Measurements from ENCODE around the gene CMIP. TPM values are rescaled to one million over a fixed set of nuclear protein-coding genes. Genes with fewer than 3 reads are reported as not detected.

The CMIP gene
- total and polyA plus RNA-seq, 10 of the 15 experiments (the other 5 are each of a cell fraction or from before 2014, with no cell fraction given): 1.2 to 43.2 (median 4.4) TPM

GRCh38 chr16:81520151-81520470 is 75.5 kb downstream of the CMIP start:
- DNase-seq (ENCODE audit: low read depth, low spot score) (no peak), ATAC-seq (no peak), FAIRE-seq (no peak)
- Histone ChIP-seq H3K36me3 (ENCODE audit: control insufficient read depth in 2 of 2, insufficient read depth in 2 of 2, low read length in 1 of 2) (peaks cover 5 to 9% of the 10 kb centered on the region in 2 experiments; a peak in 3 of 4 replicates), H3K9me3 (replicated peaks; ENCODE audit: control insufficient read depth, insufficient read depth, low read length) (no peaks in the 10 kb centered on the region; the same call in 1 of the 3 replicates), H3K4me3 (no peak overlapping the region), H3K4me2 (ENCODE audit: control insufficient read depth, insufficient read depth) (peak overlapping the region; percentile 36), H2AFZ (ENCODE audit: control insufficient read depth, low read depth, low read length) (no peak overlapping the region), H3K79me2 (ENCODE audit: control insufficient read depth, insufficient read depth, low read length) (no peaks in the 10 kb centered on the region; the same call in 1 of the 2 replicates), H3K4me1 (ENCODE audit: control insufficient read depth, insufficient read depth, low read length) (peaks cover 28% of the 10 kb centered on the region), H3K9ac (ENCODE audit: control insufficient read depth, insufficient read depth, low read length) (no peak overlapping the region), H4K20me1 (ENCODE audit: control insufficient read depth, insufficient read depth) (no peaks in the 10 kb centered on the region), H3K27me3 (replicated peaks in 1 of 2; ENCODE audit: control insufficient read depth in 2 of 2, insufficient read depth in 2 of 2, low read length in 1 of 2) (no peaks in the 10 kb centered on the region), H3K27ac (ENCODE audit: control insufficient read depth, insufficient read depth) (no peak overlapping the region)
- intact Hi-C loops (cut with micrococcal nuclease; ENCODE audit: unreplicated experiment) (loop anchor here (5.0 kb wide), 3 partner anchors 73 to 118 kb away; no protein-coding TSS in a partner anchor), in situ Hi-C loops (cut with MboI) (no loop called here)
- WGBS (ENCODE audit: insufficient coverage, insufficient replicate concordance, low lambda C conversion rate, missing lambda C conversion rate): 86% methylated on average over 4 of the region's 4 CpGs
- TF ChIP-seq PAX5 (IDR thresholded peaks at IDR 0.05; ENCODE audit: borderline replicate concordance, low read depth, low read length) (0 out of 2 replicates have a peak, but pooled peaks have one; percentile 2), STAT1 (conservative IDR thresholded peaks at IDR 0.05) (no peak), BMI1 (IDR thresholded peaks at IDR 0.05; ENCODE audit: borderline replicate concordance) (no peak)
- ChIA-PET RAD21 (ENCODE audit: unreplicated experiment) (interaction anchor here (0.6 to 3.5 kb wide), 5 partner anchors 35 to 90 kb away, joined by 3 to 17 read pairs (median 5); no protein-coding TSS in a partner anchor), POLR2A (interaction anchor here (1.0 to 1.2 kb wide), 2 partner anchors 39 to 46 kb away, joined by 3 to 5 read pairs; no protein-coding TSS in a partner anchor), CTCF (interaction anchor here (1.1 to 1.7 kb wide), 3 partner anchors 37 to 41 kb away, joined by 3 read pairs; no protein-coding TSS in a partner anchor), SMC1A (ENCODE audit: uncharacterized antibody, unreplicated experiment) (interaction anchor here (0.7 to 1.9 kb wide), 5 partner anchors 38 to 197 kb away, joined by 3 to 5 read pairs (median 4); no protein-coding TSS in a partner anchor)
- BruUV-seq (replicated peaks): no TSS peak

GRCh38 chr16:81520560-81521135 is 76.0 kb downstream of the CMIP start:
- Histone ChIP-seq H3K9me3 (replicated peaks; ENCODE audit: control insufficient read depth, insufficient read depth, low read length) (no peaks in the 10 kb centered on the region; the same call in 1 of the 3 replicates), H3K4me3 (no peak overlapping the region), H3K27me3 (replicated peaks in 1 of 2; ENCODE audit: control insufficient read depth in 2 of 2, insufficient read depth in 2 of 2, low read length in 1 of 2) (no peaks in the 10 kb centered on the region), H3K36me3 (ENCODE audit: control insufficient read depth in 2 of 2, insufficient read depth in 2 of 2, low read length in 1 of 2) (peaks cover 5 to 9% of the 10 kb centered on the region in 2 experiments; a peak in 3 of 4 replicates), H3K27ac (ENCODE audit: control insufficient read depth, insufficient read depth) (no peak overlapping the region), H3K79me2 (ENCODE audit: control insufficient read depth, insufficient read depth, low read length) (no peaks in the 10 kb centered on the region; the same call in none of the 2 replicates), H3K4me1 (ENCODE audit: control insufficient read depth, insufficient read depth, low read length) (peaks cover 28% of the 10 kb centered on the region), H3K4me2 (ENCODE audit: control insufficient read depth, insufficient read depth) (0 out of 2 replicates have a peak overlapping the region, but pooled peaks have one; percentile 2), H2AFZ (ENCODE audit: control insufficient read depth, low read depth, low read length) (no peak overlapping the region), H4K20me1 (ENCODE audit: control insufficient read depth, insufficient read depth) (no peaks in the 10 kb centered on the region), H3K9ac (ENCODE audit: control insufficient read depth, insufficient read depth, low read length) (no peak overlapping the region)
- intact Hi-C loops (cut with micrococcal nuclease; ENCODE audit: unreplicated experiment): loop anchor here (5.0 kb wide), 3 partner anchors 73 to 118 kb away; no protein-coding TSS in a partner anchor
- ChIA-PET POLR2A (interaction anchor here (1.2 kb wide), 1 partner anchor 39 kb away, joined by 3 read pairs; no protein-coding TSS in a partner anchor), RAD21 (ENCODE audit: unreplicated experiment) (interaction anchor here (0.9 to 3.5 kb wide), 4 partner anchors 35 to 75 kb away, joined by 3 to 17 read pairs (median 6); no protein-coding TSS in a partner anchor), SMC1A (ENCODE audit: uncharacterized antibody, unreplicated experiment) (interaction anchor here (0.9 to 1.9 kb wide), 7 partner anchors 28 to 197 kb away, joined by 3 to 5 read pairs (median 4); no protein-coding TSS in a partner anchor), CTCF (interaction anchor here (1.2 kb wide), 1 partner anchor 37 kb away, joined by 3 read pairs; no protein-coding TSS in a partner anchor)
- TSS peak; percentile 37 for BruUV-seq (replicated peaks)
- DNase-seq (ENCODE audit: low read depth, low spot score) (no peak), ATAC-seq (no peak), FAIRE-seq (no peak)
- whole genome bisulfite sequencing (ENCODE audit: insufficient coverage, insufficient replicate concordance, low lambda C conversion rate, missing lambda C conversion rate): 6% methylated on average over 5 of the region's 5 CpGs
- in situ Hi-C loops (cut with MboI): no loop called here
- TF ChIP-seq IKZF2 (IDR thresholded peaks at IDR 0.05) (peak in 1 of 2 experiments; percentile 11; a peak in 1 of 4 replicates), CBFB (IDR thresholded peaks at IDR 0.05; ENCODE audit: low read depth) (0 out of 2 replicates have a peak, but pooled peaks have one; percentile 13), POLR2AphosphoS5 (IDR thresholded peaks at IDR 0.05; ENCODE audit: low read length) (no peak), RUNX3 (IDR thresholded peaks at IDR 0.05; ENCODE audit: low read length) (peak; percentile 46), CREM (IDR thresholded peaks at IDR 0.05; ENCODE audit: low read depth) (no peak), IKZF1 (conservative IDR thresholded peaks at IDR 0.05) (peak; percentile 27; the same call in 1 of the 2 replicates), EED (IDR thresholded peaks at IDR 0.05; ENCODE audit: low read depth) (0 out of 2 replicates have a peak, but pooled peaks have one; percentile 32)

Measured in GM12878 (cell line).